Stimulated activated CD4-positive, alpha-beta T cell treated with anti-CD3 and anti-CD28 coated beads, Interleukin-15, amount 100 ng/mL, for 48 hours (primary cell): ENCODE measurements around the gene NKRF.
"Not testable (repeated sequence)": the region's sequence is repeated elsewhere in the genome, so short reads cannot be mapped to it uniquely, and the experiment has no call there.

Source experiments
- DNase-seq, 2 donors: peaks; one replicate each; pipeline ENCODE4 v3.0.0-alpha.2; 2020; ENCODE audit warnings: low read depth in 2 of 2

NKRF gene

GRCh38 chrX:119606280-119607017 lies at the start of gene NKRF:
NKRF (minus strand) TSS chrX:119606424.
- peak; percentile 78 to 82 for DNase-seq

- DNase-seq: peak; percentile 38 to 66
Observed at GRCh38 chrX:119655125-119655524, 48.9 kb upstream of the NKRF start.

GRCh38 chrX:119654112-119654531 lies 47.9 kb upstream of the NKRF start:
- DNase-seq: no peak

GRCh38 chrX:119648421-119648775 lies 42.2 kb upstream of the NKRF start:
- no peak for DNase-seq

GRCh38 chrX:119647552-119648420 lies 41.6 kb upstream of the NKRF start:
- peak; percentile 65 to 73 for DNase-seq

GRCh38 chrX:119647089-119647488 lies 40.9 kb upstream of the NKRF start:
- DNase-seq: no peak

GRCh38 chrX:119646515-119646914 lies 40.3 kb upstream of the NKRF start:
- no peak for DNase-seq

GRCh38 chrX:119643696-119644095 lies 37.5 kb upstream of the NKRF start:
- no peak for DNase-seq

- no peak for DNase-seq
Observed at GRCh38 chrX:119640731-119641170, 34.5 kb upstream of the NKRF start.

- DNase-seq: no peak
Observed at GRCh38 chrX:119638725-119639471, 32.7 kb upstream of the NKRF start.

- DNase-seq: not testable (repeated sequence)
Observed at GRCh38 chrX:119637421-119637820, 31.2 kb upstream of the NKRF start.

GRCh38 chrX:119636419-119636818 lies 30.2 kb upstream of the NKRF start:
- DNase-seq: no peak

- no peak for DNase-seq
Observed at GRCh38 chrX:119635799-119636198, 29.6 kb upstream of the NKRF start.

- no peak for DNase-seq
Observed at GRCh38 chrX:119635179-119635578, 29.0 kb upstream of the NKRF start.

GRCh38 chrX:119625843-119626242 lies 19.6 kb upstream of the NKRF start:
- DNase-seq: no peak

- DNase-seq: no peak
Observed at GRCh38 chrX:119624951-119625668, 18.9 kb upstream of the NKRF start.

GRCh38 chrX:119624417-119624816 lies 18.2 kb upstream of the NKRF start:
- DNase-seq: no peak

- DNase-seq: no peak
Observed at GRCh38 chrX:119622356-119623232, 16.4 kb upstream of the NKRF start.

GRCh38 chrX:119618439-119618838 lies 12.2 kb upstream of the NKRF start:
- DNase-seq: no peak

- no peak for DNase-seq
Observed at GRCh38 chrX:119617517-119618164, 11.4 kb upstream of the NKRF start.
